ENCODE results near the gene RASSF3.

DNA sequence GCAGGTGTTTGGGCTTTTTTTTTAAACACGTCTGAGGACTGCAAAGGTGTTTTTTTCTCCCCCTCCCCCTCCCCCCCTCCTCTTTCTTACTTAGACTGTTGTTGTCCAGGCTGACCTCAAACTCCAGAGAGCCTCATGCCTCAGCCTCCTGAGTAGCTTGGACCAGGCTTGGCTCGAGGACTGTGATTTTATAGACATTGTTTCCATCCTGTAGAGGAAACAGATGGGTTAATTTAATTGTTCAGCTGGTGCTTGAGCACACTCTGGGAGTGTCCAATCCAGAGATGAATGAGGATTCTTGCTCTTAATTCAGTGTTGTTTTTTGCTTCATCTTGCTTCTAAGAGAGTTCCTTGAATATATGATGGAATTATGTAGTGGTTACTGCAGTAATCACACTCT lies 42.1 kb downstream of the RASSF3 start:
- TF ChIP-seq, protein P1, sequence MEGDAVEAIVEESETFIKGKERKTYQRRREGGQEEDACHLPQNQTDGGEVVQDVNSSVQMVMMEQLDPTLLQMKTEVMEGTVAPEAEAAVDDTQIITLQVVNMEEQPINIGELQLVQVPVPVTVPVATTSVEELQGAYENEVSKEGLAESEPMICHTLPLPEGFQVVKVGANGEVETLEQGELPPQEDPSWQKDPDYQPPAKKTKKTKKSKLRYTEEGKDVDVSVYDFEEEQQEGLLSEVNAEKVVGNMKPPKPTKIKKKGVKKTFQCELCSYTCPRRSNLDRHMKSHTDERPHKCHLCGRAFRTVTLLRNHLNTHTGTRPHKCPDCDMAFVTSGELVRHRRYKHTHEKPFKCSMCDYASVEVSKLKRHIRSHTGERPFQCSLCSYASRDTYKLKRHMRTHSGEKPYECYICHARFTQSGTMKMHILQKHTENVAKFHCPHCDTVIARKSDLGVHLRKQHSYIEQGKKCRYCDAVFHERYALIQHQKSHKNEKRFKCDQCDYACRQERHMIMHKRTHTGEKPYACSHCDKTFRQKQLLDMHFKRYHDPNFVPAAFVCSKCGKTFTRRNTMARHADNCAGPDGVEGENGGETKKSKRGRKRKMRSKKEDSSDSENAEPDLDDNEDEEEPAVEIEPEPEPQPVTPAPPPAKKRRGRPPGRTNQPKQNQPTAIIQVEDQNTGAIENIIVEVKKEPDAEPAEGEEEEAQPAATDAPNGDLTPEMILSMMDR (IDR thresholded peaks at IDR 0.05): no peak
- no peak for TF ChIP-seq POLR2A (IDR thresholded peaks at IDR 0.05)
- no peak for TF ChIP-seq POLR2AphosphoS5 (IDR thresholded peaks at IDR 0.05)
